Stimulated activated CD4-positive, alpha-beta T cell treated with anti-CD3 and anti-CD28 coated beads, TNF-alpha, amount 100 ng/mL, for 48 hours (primary cell): ENCODE results near the gene RAI1.

Experiments
- DNase-seq, 3 donors: peaks; one replicate each; pipeline ENCODE4 v3.0.0-alpha.2; 2020; ENCODE audit warnings: low read depth in 3 of 3

Gene RAI1

DNA sequence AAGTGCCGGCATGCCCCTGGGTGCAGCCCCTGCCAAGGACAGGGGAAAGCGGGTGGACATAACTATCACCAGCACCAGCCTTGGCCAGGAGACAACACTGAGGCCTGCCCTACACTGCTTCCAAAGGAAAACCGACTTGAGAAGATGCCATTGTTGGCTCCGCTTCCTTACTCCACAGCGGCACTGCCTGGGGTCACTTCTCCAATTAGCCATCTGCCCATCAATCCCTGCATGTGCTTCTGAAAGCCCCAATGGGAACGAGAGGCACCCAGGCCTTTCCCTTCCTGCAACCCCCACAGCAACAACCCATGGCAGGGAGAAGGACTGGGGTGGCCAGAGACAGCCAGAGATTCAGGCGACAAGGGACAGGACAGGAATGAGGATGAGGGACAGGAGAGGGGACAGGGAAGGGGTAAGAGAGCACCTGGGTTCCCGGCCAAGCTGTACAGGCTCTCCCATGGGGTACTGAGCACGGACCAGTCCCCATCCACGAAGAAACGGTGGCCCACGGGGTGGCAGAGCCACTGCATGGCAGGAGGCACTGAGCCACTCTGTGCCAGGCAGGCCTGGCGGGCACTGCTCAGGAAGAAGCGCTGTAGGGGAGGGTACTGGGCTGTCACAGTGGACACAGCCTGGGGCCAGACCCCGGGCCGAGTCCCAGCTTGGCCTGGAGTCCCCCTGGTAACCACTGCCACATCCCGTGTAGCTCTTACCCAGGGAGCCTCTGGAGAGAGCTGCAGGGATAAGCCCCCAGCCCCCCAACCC, 134.4 kb downstream of the RAI1 start:
- DNase-seq = no peak

GRCh38 chr17:17816240-17816814, 135.1 kb downstream of the RAI1 start:
- no peak for DNase-seq

DNA sequence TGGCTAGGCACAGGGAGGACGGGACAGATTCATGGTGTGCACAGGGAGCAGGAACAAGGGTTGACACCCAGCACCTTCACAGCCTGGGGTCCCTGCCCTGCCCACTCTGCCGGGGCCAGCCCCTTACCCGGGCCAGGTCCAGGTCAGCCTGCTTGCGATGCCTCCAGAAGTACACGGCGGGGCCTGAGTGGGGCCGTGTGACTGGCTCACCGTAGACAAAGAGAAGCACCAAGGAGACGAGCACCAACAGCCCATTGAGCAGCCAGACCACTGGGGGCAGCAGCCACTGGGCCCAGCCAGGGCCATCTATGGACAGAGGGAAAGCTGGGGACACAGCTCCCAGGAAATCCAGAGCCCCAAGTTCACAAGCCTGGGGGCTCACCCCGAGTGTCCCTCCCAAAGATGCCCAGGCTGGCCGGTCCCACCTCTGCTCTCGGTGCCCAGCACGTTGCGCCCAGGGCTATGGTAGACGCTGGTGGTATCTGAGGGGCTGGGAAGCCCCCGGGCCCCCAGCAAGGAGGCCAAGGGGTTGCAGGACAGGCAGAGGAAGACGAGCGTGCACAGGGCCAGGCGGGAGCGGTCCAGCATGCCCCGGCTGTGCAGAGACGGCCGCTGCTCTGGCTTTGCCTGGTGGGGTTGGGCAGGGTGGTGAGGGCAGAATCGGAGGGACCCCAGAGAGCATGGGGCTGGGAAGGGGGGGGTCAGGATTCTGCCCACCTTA, 135.7 kb downstream of the RAI1 start:
- no peak for DNase-seq

DNA sequence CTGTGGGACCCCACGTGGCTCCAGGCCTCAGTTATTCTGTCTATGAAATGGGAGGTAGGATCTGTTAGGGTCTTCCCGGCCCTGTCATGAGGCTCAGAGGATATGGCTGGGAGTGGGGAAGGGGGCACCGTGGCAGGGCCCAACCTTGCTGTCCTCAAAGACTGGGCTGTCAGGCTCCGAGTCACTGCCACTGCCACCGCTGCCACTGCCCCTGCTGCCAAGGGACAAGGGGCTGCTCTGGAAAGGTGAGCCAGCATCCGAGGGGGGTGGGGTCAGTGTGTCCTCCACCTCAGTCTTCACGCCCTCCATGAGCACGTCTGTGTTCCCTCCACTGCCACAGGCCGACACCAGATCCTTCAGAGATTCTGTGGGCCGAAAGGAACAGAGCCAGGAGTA, 136.3 kb downstream of the RAI1 start:
- DNase-seq = no peak

DNA sequence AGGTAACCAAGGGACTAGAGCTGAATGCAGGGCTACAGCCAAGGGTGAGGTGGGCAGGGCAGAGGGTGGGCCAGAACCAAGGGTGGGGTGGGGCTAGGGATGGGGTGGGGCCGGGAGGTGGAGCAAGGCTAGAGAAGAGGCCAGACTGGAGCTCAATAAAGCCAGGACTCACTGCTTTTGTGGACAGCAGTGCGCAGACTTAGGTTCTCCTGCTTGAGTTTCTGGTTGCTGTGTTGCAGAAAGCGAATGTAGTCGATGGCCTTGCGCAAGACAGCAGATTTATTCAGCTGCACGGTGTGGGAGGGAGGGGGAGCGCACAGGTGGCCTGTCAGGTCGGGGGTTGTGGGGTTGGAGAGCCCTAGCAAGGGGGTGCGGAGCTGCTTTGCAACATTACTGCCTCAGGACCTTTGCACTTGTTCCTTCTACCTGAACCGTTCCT, 136.8 kb downstream of the RAI1 start:
- DNase-seq = no peak

GRCh38 chr17:17819111-17819510, 137.9 kb downstream of the RAI1 start:
- DNase-seq = no peak

DNA sequence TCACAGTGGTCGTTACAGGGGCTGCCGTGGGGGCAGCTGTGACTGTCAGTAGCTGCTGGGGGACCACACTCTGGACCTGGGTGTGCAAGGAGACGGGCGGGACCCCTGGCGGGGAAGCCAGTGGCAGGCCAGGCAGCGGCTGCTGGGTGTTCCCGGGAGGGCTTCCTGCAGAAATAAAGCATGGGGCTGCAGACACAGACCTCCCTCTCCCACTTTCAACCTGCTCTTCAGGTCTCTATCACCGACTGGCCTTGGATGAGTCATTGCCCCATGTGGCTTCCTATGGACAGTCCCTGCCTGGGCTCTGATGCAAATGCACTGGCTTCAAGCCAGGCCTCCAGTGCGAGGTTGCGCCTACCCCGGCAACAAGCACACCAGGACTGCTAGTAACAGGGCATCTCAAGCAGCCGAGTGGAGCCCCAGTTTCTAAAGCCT, 138.3 kb downstream of the RAI1 start:
- peak; percentile 57 to 73 (median 70) for DNase-seq

GRCh38 chr17:17820046-17820445, 138.8 kb downstream of the RAI1 start:
- no peak for DNase-seq

- no peak for DNase-seq
These were observed 139.4 kb downstream of the RAI1 start for GRCh38 chr17:17820463-17821158.

- no peak for DNase-seq
These were observed 140.9 kb downstream of the RAI1 start for GRCh38 chr17:17822189-17822588.

DNA sequence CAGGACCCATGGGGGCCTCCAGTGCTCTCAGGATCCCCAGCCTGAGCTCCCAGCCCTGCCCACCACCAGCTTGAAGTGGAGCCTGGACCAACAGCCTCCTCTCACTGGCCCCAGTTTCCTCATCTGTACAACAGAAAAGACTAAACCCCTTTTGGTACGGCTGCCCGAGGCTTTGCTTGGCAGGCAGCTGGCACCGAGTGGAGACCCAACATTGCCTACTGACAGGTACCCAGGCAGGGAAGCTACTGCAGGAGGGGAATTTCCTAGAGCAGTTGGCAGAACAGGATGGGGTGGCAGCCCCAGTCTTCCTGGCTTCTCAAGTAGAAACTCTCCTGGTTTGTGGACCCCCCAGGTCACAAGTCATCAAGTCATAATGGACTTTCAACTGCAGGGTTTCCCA, 141.4 kb downstream of the RAI1 start:
- no peak for DNase-seq

DNA sequence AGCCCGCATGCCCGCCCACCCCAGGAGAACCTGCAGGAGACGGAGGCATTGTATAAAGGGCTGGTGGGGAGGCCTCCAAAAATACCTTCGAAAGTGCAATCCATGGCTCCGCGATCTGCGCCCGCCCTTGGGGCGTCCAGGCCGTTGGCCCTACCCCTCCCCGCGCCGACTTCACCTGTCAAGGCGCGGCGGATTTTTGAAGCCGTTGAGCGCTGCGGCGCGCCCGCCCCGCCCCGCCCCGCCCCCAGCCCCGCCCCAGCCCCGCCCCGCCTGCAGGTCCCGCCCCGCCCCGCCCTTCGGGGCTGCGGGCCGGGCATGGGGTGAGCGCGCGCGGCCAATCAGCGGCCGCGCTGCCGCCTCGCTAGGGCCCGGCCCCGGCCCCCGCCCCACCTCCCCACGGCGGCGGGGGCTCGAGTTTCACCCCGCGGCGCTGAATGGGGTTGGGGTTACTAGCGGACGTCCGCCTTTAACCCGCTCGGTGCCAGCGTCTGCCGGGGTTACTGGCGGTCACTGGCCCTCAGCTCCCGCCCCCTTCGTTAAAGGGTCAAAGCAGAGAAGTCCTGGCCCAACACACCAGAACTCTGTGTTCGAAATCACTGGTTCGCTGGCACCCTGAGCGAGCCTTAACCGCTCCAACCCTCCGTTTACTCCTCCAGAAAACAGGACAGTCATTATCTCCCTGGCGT, 142.3 kb downstream of the RAI1 start:
- DNase-seq = peak; percentile 50 to 69 (median 57)

- no peak for DNase-seq
These were observed 143.0 kb downstream of the RAI1 start for GRCh38 chr17:17824119-17824782.

DNA sequence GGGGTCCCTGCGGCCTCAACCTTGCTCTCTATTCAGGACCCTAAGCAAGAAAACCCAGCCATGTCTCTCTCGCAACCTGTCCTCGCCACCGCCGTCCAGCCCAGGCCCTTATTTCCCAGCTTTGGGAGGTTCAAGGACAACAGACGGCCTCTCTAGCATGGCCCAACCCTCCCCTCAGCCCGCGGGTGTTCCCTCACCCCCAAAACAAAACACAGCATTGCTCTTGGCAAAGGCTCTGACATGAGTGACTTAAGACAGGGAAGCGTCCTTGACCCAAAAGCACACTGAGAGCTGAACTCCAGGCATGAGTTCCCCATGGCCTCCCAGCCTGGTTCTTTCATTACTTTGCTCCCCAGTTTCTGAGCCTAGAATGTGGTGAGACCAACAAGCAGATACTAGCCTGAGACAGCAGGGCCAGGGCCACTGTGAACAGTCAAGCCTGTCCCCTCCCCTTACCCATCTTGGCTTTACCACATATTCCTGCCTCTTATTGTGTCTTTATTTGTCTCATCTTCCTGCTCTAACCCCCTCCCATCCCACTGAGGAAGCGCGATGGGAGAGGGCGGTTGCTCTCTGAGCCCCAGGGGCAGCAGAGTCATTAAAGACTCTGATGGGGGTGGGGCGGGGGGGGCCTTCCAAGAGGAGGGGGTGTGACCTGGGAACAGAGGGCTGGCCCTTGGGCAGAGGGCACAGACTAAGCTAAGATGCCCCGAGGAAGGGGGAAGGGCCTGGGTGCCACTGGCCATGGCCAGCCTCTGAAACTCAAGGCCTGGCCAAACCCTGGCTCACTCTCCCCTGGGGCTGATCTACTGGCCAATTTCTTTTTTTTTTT, 143.7 kb downstream of the RAI1 start:
- no peak for DNase-seq

DNA sequence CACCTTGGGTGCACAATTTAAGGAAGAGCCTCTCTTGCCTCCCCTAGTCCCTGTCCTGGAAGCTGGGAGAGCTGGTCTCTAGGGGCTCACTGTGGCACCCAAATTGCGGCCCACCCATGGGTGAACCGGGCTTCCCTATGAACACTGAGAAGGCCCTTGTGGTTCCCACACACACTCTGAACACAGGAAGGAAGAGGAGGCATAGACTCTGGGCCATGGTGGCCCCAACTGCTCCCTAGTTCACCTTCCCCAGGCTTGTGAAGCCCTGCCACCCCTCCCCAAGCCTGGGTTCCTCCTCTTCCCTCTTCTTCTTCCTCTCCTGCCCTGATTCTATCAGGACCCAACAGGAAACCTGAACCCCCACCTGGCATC, 145.1 kb downstream of the RAI1 start:
- no peak for DNase-seq

DNA sequence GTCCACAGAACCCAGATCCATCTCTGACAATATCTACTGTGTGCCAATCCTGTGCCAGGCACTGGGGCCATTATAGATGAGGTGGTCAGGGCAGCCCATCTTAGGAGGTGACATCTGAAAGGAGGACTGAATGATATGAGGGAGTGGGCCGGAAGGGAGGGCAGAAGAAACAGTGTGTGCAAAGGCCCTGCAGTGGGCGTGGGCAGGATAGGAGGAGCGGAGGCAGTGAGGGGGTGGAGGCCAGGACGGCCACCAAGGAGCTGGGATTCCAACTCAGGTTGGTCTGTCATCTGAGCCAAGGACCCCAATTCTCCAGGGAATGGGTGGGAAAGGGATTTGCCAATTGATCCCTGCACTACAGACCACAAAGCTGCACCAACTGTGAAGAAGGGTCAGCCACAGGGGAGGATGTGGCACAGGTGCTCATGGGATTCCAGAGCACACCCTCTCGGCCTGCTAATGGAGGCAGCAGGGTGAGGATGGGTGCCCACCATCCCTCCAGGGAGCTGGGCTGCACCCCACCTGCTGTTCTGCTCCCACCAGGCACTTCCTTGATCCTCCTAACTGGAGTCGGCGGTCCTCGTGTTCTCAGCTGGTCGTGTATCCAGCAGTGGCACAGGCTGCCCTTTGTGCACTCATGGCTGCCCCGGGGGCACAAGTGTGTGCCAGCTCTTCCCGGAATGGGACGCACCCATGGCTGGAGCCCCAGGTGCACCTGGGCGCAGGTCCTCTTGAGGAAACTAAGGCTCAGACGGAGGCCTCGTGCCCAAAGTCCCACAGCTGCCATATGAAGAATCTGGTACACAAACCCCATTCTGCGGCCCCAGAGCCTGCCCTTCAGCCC, 145.9 kb downstream of the RAI1 start:
- no peak for DNase-seq

DNA sequence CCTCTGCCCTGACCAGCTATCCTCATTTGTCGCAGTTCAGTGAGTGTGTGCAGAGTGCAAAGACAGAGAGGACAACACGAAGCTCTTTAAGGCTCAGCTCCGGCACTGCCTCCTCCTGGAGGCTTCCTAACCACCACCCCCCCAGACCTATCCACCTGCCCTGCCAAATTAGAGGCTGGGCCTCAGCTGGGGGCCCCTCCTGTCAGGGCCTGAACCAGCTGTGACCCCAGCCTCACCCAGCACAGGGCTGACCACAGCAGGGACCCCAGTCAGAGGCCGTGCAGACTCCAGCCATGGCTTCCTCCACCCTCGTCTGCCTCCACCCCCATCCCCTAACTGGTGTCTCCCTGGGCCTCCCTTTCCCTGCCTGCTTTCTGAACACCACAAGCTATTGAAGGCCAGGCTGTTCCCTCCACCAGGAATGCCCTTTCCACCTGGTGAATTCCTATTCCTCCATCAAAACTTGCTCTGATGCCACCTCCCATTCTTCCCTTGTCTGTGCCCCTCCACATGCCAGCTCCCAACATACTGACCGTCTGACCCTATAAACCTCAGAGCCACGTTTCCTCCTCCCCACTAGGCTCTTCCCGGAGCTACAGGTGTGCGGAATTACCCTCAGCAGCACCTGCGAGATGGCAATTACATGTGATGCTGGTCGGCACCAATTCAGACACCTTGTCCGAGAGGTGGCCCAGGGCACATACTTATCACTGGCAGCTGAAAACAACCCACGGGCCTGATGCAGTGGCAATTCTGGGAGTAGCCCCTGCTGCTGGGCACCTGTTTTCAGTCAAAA, 146.8 kb downstream of the RAI1 start:
- no peak for DNase-seq

GRCh38 chr17:17830269-17830567, 149.0 kb downstream of the RAI1 start:
- no peak for DNase-seq

DNA sequence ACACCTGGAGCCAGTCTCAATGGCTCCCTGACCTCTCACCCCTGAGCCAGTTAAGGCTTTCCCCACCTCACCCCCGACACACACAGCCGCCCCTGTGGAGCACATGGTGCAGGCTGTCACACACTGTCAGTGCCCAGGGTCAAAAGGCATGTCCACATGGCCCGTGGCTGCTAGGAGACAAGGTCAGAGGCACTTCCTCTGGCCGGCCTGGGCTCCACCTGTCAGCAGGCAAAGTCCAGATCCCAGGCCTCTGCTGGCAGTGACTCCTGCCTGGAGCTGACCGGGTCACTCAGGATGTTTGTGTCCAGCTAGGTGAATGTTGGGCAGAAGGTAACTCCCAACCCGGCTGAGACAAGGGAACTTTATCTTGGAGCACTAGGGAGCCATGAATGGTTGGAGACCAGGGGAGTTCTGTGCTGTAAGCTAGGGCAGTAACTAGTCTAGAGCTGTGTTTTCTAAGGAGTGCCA, 149.5 kb downstream of the RAI1 start:
- no peak for DNase-seq
